ENCODE data around the gene NPLOC4. TPM values are rescaled to one million over a fixed set of nuclear protein-coding genes. Genes with fewer than 3 reads are reported as not detected.

NPLOC4 gene
- total and polyA plus RNA-seq, 8 donors, result 24.0 to 284 (median 54.8) TPM

GRCh38 chr17:81572563-81573168 lies 64.2 kb downstream of the NPLOC4 start:
- H3K4me1 ChIP-seq, result peaks cover 30 to 46% (median 38%) of the 10 kb centered on the region in 4 donors
- intact Hi-C loops (cut with DNase I; ENCODE audit: low total_unique reads), result no loop called here
- H3K4me3 ChIP-seq, result no peak overlapping the region
- DNase-seq, result no peak
- no peak overlapping the region for H3K27ac ChIP-seq
- TF ChIP-seq CTCF (IDR thresholded peaks at IDR 0.05), result no peak
- TF ChIP-seq EP300 (IDR thresholded peaks at IDR 0.05), result no peak
- no peak for TF ChIP-seq POLR2A (IDR thresholded peaks at IDR 0.05)
- no peak for TF ChIP-seq POLR2AphosphoS5 (IDR thresholded peaks at IDR 0.05)
- WGBS, 5 donors, result 87 to 95% (median 92%) methylated on average over 12 of the region's 12 CpGs
- H3K27me3 ChIP-seq, result no peaks in the 10 kb centered on the region
- H3K9me3 ChIP-seq, result no peaks in the 10 kb centered on the region
- peaks cover 35 to 85% (median 79%) of the 10 kb centered on the region in 4 donors for H3K36me3 ChIP-seq

GRCh38 chr17:81570964-81571363 lies 65.9 kb downstream of the NPLOC4 start:
- Histone ChIP-seq H3K9me3 (no peaks in the 10 kb centered on the region), H3K36me3 (peaks cover 35 to 98% (median 89%) of the 10 kb centered on the region in 4 donors), H3K27ac (no peak overlapping the region), H3K27me3 (no peaks in the 10 kb centered on the region), H3K4me1 (peaks cover 29 to 46% (median 38%) of the 10 kb centered on the region in 4 donors), H3K4me3 (no peak overlapping the region)
- intact Hi-C loops (cut with DNase I; ENCODE audit: low total_unique reads), result no loop called here
- 89 to 94% (median 92%) methylated on average over 11 of the region's 11 CpGs for whole genome bisulfite sequencing, 5 donors
- TF ChIP-seq EP300 (IDR thresholded peaks at IDR 0.05), result no peak
- no peak for TF ChIP-seq CTCF (IDR thresholded peaks at IDR 0.05)
- no peak for TF ChIP-seq POLR2AphosphoS5 (IDR thresholded peaks at IDR 0.05)
- TF ChIP-seq POLR2A (IDR thresholded peaks at IDR 0.05), result no peak
- no peak for DNase-seq

- Histone ChIP-seq H3K27ac (no peak overlapping the region), H3K27me3 (no peaks in the 10 kb centered on the region), H3K4me3 (no peak overlapping the region), H3K9me3 (no peaks in the 10 kb centered on the region), H3K4me1 (peaks cover 30 to 45% (median 37%) of the 10 kb centered on the region in 4 donors), H3K36me3 (peaks cover 43 to 98% (median 90%) of the 10 kb centered on the region in 4 donors)
- WGBS, 5 donors, result 91 to 97% (median 95%) methylated on average over 13 to 18 of the region's 18 CpGs
- intact Hi-C loops (cut with DNase I; ENCODE audit: low total_unique reads), result no loop called here
- TF ChIP-seq POLR2A (IDR thresholded peaks at IDR 0.05), result no peak
- TF ChIP-seq EP300 (IDR thresholded peaks at IDR 0.05), result no peak
- TF ChIP-seq POLR2AphosphoS5 (IDR thresholded peaks at IDR 0.05), result no peak
- no peak for TF ChIP-seq CTCF (IDR thresholded peaks at IDR 0.05)
- no peak for DNase-seq
Observed at GRCh38 chr17:81569986-81570514, 66.9 kb downstream of the NPLOC4 start.

- peaks cover 30 to 42% (median 36%) of the 10 kb centered on the region in 4 donors for H3K4me1 ChIP-seq
- H3K36me3 ChIP-seq, result peaks cover 54 to 99% (median 91%) of the 10 kb centered on the region in 4 donors
- WGBS, 5 donors, result 42 to 72% (median 53%) methylated on average over 9 to 10 of the region's 10 CpGs
- peak overlapping the region in 3 of 5 donors; percentile 82 to 88 (median 83) for H3K27ac ChIP-seq
- no peak for DNase-seq
- intact Hi-C loops (cut with DNase I; ENCODE audit: low total_unique reads), result no loop called here
- H3K27me3 ChIP-seq, result no peaks in the 10 kb centered on the region
- no peak for TF ChIP-seq CTCF (IDR thresholded peaks at IDR 0.05)
- TF ChIP-seq POLR2A (IDR thresholded peaks at IDR 0.05), result no peak
- no peak for TF ChIP-seq EP300 (IDR thresholded peaks at IDR 0.05)
- no peak for TF ChIP-seq POLR2AphosphoS5 (IDR thresholded peaks at IDR 0.05)
- no peaks in the 10 kb centered on the region for H3K9me3 ChIP-seq
- H3K4me3 ChIP-seq, result no peak overlapping the region
Observed at GRCh38 chr17:81568416-81568815, 68.5 kb downstream of the NPLOC4 start.

All from stomach (tissue), 9 donors.